ENCODE data around the gene SAXO1. TPM values are rescaled to one million over a fixed set of nuclear protein-coding genes. Genes with fewer than 3 reads are reported as not detected.

The SAXO1 gene
- total RNA-seq, 2 experiments from 2014 or later: 0.07 TPM; not detected in 1

- ChIA-PET POLR2A (no interaction called here), CTCF (no interaction called here)
- peaks cover 3% of the 10 kb centered on the region for H3K27me3 Mint-ChIP-seq
- no peaks in the 10 kb centered on the region for H3K36me3 Mint-ChIP-seq (ENCODE audit: low read depth)
- intact Hi-C loops (cut with micrococcal nuclease): no loop called here
- no peak for DNase-seq
- H3K9me3 Mint-ChIP-seq: no peaks in the 10 kb centered on the region
- TF ChIP-seq CTCF (IDR thresholded peaks at IDR 0.05): no peak
- no peak overlapping the region for H3K4me3 Mint-ChIP-seq
- no peak for ATAC-seq
- H3K4me1 Mint-ChIP-seq (ENCODE audit: low read depth): no peaks in the 10 kb centered on the region
- H3K27ac Mint-ChIP-seq: no peak overlapping the region
Observed at GRCh38 chr9:18888290-18888689, 144.7 kb downstream of the SAXO1 start.

- Mint-ChIP-seq H3K4me1 (ENCODE audit: low read depth) (no peaks in the 10 kb centered on the region), H3K4me3 (no peak overlapping the region), H3K9me3 (no peaks in the 10 kb centered on the region), H3K27me3 (peaks cover 3% of the 10 kb centered on the region), H3K36me3 (ENCODE audit: low read depth) (no peaks in the 10 kb centered on the region), H3K27ac (no peak overlapping the region)
- CTCF ChIA-PET: no interaction called here
- DNase-seq (no peak), ATAC-seq (no peak)
- POLR2A ChIA-PET: no interaction called here
- TF ChIP-seq CTCF (IDR thresholded peaks at IDR 0.05): no peak
- intact Hi-C loops (cut with micrococcal nuclease): no loop called here
Observed at GRCh38 chr9:18887546-18887945, 145.5 kb downstream of the SAXO1 start.

GRCh38 chr9:18881758-18882157 lies 151.3 kb downstream of the SAXO1 start:
- H3K27ac Mint-ChIP-seq: no peak overlapping the region
- H3K27me3 Mint-ChIP-seq: peaks cover 12% of the 10 kb centered on the region
- intact Hi-C loops (cut with micrococcal nuclease): no loop called here
- H3K4me1 Mint-ChIP-seq (ENCODE audit: low read depth): no peaks in the 10 kb centered on the region
- ChIA-PET POLR2A (no interaction called here), CTCF (no interaction called here)
- no peak overlapping the region for H3K4me3 Mint-ChIP-seq
- TF ChIP-seq CTCF (IDR thresholded peaks at IDR 0.05): no peak
- no peaks in the 10 kb centered on the region for H3K9me3 Mint-ChIP-seq
- ATAC-seq: no peak
- DNase-seq: no peak
- no peaks in the 10 kb centered on the region for H3K36me3 Mint-ChIP-seq (ENCODE audit: low read depth)

GRCh38 chr9:18877984-18878383 lies 155.0 kb downstream of the SAXO1 start:
- no peak for DNase-seq
- TF ChIP-seq CTCF (IDR thresholded peaks at IDR 0.05): no peak
- Mint-ChIP-seq H3K9me3 (no peaks in the 10 kb centered on the region), H3K4me3 (no peak overlapping the region), H3K27ac (no peak overlapping the region), H3K4me1 (ENCODE audit: low read depth) (no peaks in the 10 kb centered on the region), H3K27me3 (peaks cover 10% of the 10 kb centered on the region), H3K36me3 (ENCODE audit: low read depth) (no peaks in the 10 kb centered on the region)
- intact Hi-C loops (cut with micrococcal nuclease): no loop called here
- POLR2A ChIA-PET: no interaction called here
- CTCF ChIA-PET: no interaction called here
- no peak for ATAC-seq

Other genes with a start within 250 kb of the SAXO1 start
- gene RRAGA, start 16.2 kb upstream of the SAXO1 start, total RNA-seq: 10 to 100 TPM; 53.6 to 56.3 TPM
- 10 to 100 TPM; 30.8 to 35.8 TPM for gene HAUS6, start 69.7 kb upstream of the SAXO1 start, total RNA-seq
- gene PLIN2, start 94.3 kb upstream of the SAXO1 start, total RNA-seq: 100 to 1,000 TPM; 126 TPM
- gene DENND4C, start 197.5 kb upstream of the SAXO1 start, total RNA-seq: 10 to 100 TPM; 17.4 to 18.5 TPM